K562 (cell line): Measurements from ENCODE around the gene KCNQ5. TPM values are rescaled to one million over a fixed set of nuclear protein-coding genes. Genes with fewer than 3 reads are reported as not detected.

Experiments
- ATAC-seq: fragments of 200-7000 bp; cut with Tn5 transposase; 3 replicates; pipeline ENCODE4 v1.9.1; 2020; ENCODE audit warnings: moderate library complexity
- BruUV-seq: library from RNA; stranded (reverse); fragments of 400-500 nt; replicated peaks from 2 replicates; lab custom pipeline; 2021; lab: Mats Ljungman, UMichigan
- CTCF ChIA-PET: fragments of 300-600 bp; formaldehyde crosslinking; extraction: SDS; loops from one replicate; lab custom pipeline; 2021; ENCODE audit warnings: low intra/inter-chr PET ratio; lab: Yijun Ruan, JAX
- POLR2A ChIA-PET: fragments of 300-600, 350-650 bp; sonication (Branson Sonifier 250); formaldehyde crosslinking; extraction: SDS; loops from one replicate; lab custom pipeline; 2021; ENCODE audit warnings: antibody characterized with exemption, inconsistent platforms; lab: Yijun Ruan, JAX
- DNase-seq, 4 experiments: peaks; one replicate each; pipeline versions ENCODE4 v3.0.0 to v3.0.0-alpha.2; 2011 to 2018; ENCODE audit warnings: low spot score in 3 of 4, mixed read lengths in 3 of 4; ENCODE audit errors: extremely low read depth in 1 of 4
- FAIRE-seq: peaks from 2 replicates; lab custom pipeline; 2011; peaks lifted over from hg19 to GRCh38; lab: Jason Lieb, UNC
- H2AFZ ChIP-seq: 2 replicates; pipeline ENCODE4 v1.6.0; 2011; ENCODE audit warnings: low read depth, low read length, control low read depth, inconsistent platforms
- H3K27ac ChIP-seq: fragments of 200-600 bp; 3 replicates; pipeline ENCODE4 v1.8.0; 2011; ENCODE audit warnings: low read depth, mild to moderate bottlenecking, control low read depth, inconsistent platforms, low read length, moderate library complexity, mixed read lengths; ENCODE audit errors: extremely low read depth
- H3K27me3 ChIP-seq, 2 experiments: fragments of 300-600 bp in 1 of 2; 2 replicates in 1 of 2; 3 replicates in 1 of 2; pipeline versions ENCODE4 v1.6.0 to v1.8.0; 2011; ENCODE audit warnings: inconsistent platforms in 2 of 2, low read length in 2 of 2, mild to moderate bottlenecking in 1 of 2, mixed read lengths in 1 of 2, moderate library complexity in 1 of 2; ENCODE audit not compliant: control insufficient read depth in 2 of 2, insufficient read depth in 2 of 2
- H3K36me3 ChIP-seq: fragments of 300-600 bp; 3 replicates; pipeline ENCODE4 v1.8.0; 2011; ENCODE audit warnings: mild to moderate bottlenecking, low read length, inconsistent platforms; ENCODE audit not compliant: control insufficient read depth, insufficient read depth
- H3K4me1 ChIP-seq, 2 experiments: fragments of 200-600 bp in 1 of 2; replicated peaks in 1 of 2; 2 replicates in 1 of 2; 3 replicates in 1 of 2; pipeline versions ENCODE4 v1.5.1 to v1.8.0; 2011; ENCODE audit warnings: inconsistent platforms in 2 of 2, low read length in 2 of 2, mild to moderate bottlenecking in 1 of 2, mixed read lengths in 1 of 2, moderate library complexity in 1 of 2; ENCODE audit not compliant: control insufficient read depth in 2 of 2, insufficient read depth in 2 of 2
- H3K4me2 ChIP-seq: 2 replicates; pipeline ENCODE4 v1.6.1; 2011; ENCODE audit warnings: low read length, control low read depth, inconsistent platforms, mixed read lengths; ENCODE audit not compliant: insufficient read depth
- H3K4me3 ChIP-seq: fragments of 200-600 bp; sonication (generic), shearing (Covaris generic); 2 replicates; pipeline ENCODE4 v1.5.1; 2016; ENCODE audit warnings: control low read depth, inconsistent platforms
- H3K79me2 ChIP-seq: fragments of 200-600 bp; 3 replicates; pipeline ENCODE4 v1.8.0; 2011; ENCODE audit warnings: low read length, inconsistent platforms; ENCODE audit not compliant: control insufficient read depth, insufficient read depth
- H3K9ac ChIP-seq, 2 experiments: 2 replicates each; pipeline versions ENCODE4 v1.6.0 to v1.6.1; 2011; ENCODE audit warnings: low read depth in 2 of 2, low read length in 2 of 2, control low read depth in 1 of 2, inconsistent platforms in 1 of 2, mild to moderate bottlenecking in 1 of 2, mixed read lengths in 1 of 2; ENCODE audit not compliant: insufficient read depth in 1 of 2
- H3K9me1 ChIP-seq: one replicate; pipeline ENCODE4 v1.6.0; 2011; ENCODE audit warnings: inconsistent platforms, mild to moderate bottlenecking, low read length, moderate library complexity; ENCODE audit not compliant: control insufficient read depth, insufficient read depth
- H3K9me3 ChIP-seq: replicated peaks from 2 replicates; pipeline ENCODE4 v1.5.1; 2011; ENCODE audit warnings: low read depth, low read length, inconsistent platforms; ENCODE audit not compliant: control insufficient read depth, insufficient read depth
- H4K20me1 ChIP-seq: replicated peaks from 2 replicates; pipeline ENCODE4 v1.6.1; 2011; ENCODE audit warnings: low read length, inconsistent platforms, mixed read lengths; ENCODE audit not compliant: control insufficient read depth, insufficient read depth
- BRD4 ChIP-seq: fragments of 200-600 bp; sonication (generic); IDR thresholded peaks from 2 replicates; pipeline ENCODE4 v1.6.1; 2017; ENCODE audit warnings: inconsistent platforms
- C11orf30 ChIP-seq: fragments of 450-650 bp; IDR thresholded peaks from 2 replicates; pipeline ENCODE4 v1.6.1; 2016; ENCODE audit warnings: low read depth, mild to moderate bottlenecking
- E2F1 ChIP-seq: sonication (generic); formaldehyde crosslinking; IDR thresholded peaks from 2 replicates; pipeline ENCODE4 v1.8.1; 2023; ENCODE audit warnings: mild to moderate bottlenecking, missing genetic modification reagents, moderate library complexity
- ERF ChIP-seq: fragments of 450-650 bp; formaldehyde crosslinking; IDR thresholded peaks from 2 replicates; pipeline ENCODE4 v1.4.0; 2020; ENCODE audit warnings: mild to moderate bottlenecking, mixed read lengths
- NCOA4 ChIP-seq: fragments of 450-650 bp; IDR thresholded peaks from 2 replicates; pipeline ENCODE4 v1.6.1; 2018; ENCODE audit warnings: mild to moderate bottlenecking; ENCODE audit not compliant: partially characterized antibody
- RFX1 ChIP-seq: fragments of 450-650 bp; IDR thresholded peaks from 2 replicates; pipeline ENCODE4 v1.6.1; 2016; ENCODE audit warnings: mild to moderate bottlenecking, moderate library complexity
- SMAD1 ChIP-seq: fragments of 150-350 bp; IDR thresholded peaks from 2 replicates; pipeline ENCODE4 v1.6.1; 2014; ENCODE audit warnings: low read length, low read depth; ENCODE audit not compliant: partially characterized antibody
- SRF ChIP-seq, 2 experiments: fragments of 250-450, 450-650 bp in 1 of 2; sonication (Bioruptor Pico) in 1 of 2; sonication (generic) in 1 of 2; formaldehyde crosslinking; IDR thresholded peaks; 2 replicates each; pipeline versions ENCODE4 v1.5.0 to v1.5.1; 2020 to 2022; ENCODE audit warnings: mild to moderate bottlenecking in 1 of 2, missing genetic modification reagents in 1 of 2
- STAG1 ChIP-seq: sonication (generic); formaldehyde crosslinking; IDR thresholded peaks from 2 replicates; pipeline ENCODE4 v1.5.0; 2020; ENCODE audit warnings: missing genetic modification reagents, borderline replicate concordance
- ZBTB8A ChIP-seq: fragments of 450-650 bp; IDR thresholded peaks from 2 replicates; pipeline ENCODE4 v1.6.1; 2018; ENCODE audit warnings: mild to moderate bottlenecking, moderate library complexity; ENCODE audit not compliant: partially characterized antibody
- ZNF316 ChIP-seq: fragments of 450-650 bp; IDR thresholded peaks from 2 replicates; pipeline ENCODE4 v1.6.1; 2016
- ZNF699 ChIP-seq: fragments of 250-450 bp; sonication (Bioruptor Pico); IDR thresholded peaks from 2 replicates; pipeline ENCODE4 v1.8.0; 2021; ENCODE audit warnings: mild to moderate bottlenecking, moderate library complexity; ENCODE audit not compliant: insufficient replicate concordance
- WGBS: fragments of 100-300 bp; shearing (Covaris generic); methylation state at CpG from one replicate; pipeline ENCODE4 v1.1.6; 2016; ENCODE audit warnings: low coverage, mixed read lengths; ENCODE audit not compliant: insufficient coverage; ENCODE audit errors: missing lambda C conversion rate; 5-methylcytosine and 5-hydroxymethylcytosine counted together
- in situ Hi-C: fragments of 300-500 bp; cut with MboI; formaldehyde crosslinking; loops from 4 replicates; pipeline ENCODE4 v1.15.0; 2018; ENCODE audit warnings: inconsistent platforms, mixed read lengths
- intact Hi-C: fragments of 100-400 bp; cut with micrococcal nuclease; formaldehyde crosslinking; loops from 2 replicates; pipeline ENCODE4 v1.14.2; 2022
- polyA plus RNA-seq, 8 experiments: library from polyadenylated mRNA; depleted of rRNA in 4 of 8; stranded (reverse) in 5 of 8; unstranded in 3 of 8; fragments of >200 nt; fragmentation: Nextera tagmentation in 2 of 8; fragmentation: Illumina TruSeq in 1 of 8; extraction: Ambion mirVana in 2 of 8; extraction: Trizol in 1 of 8; gene quantifications; 2 replicates each; pipeline versions ENCODE4 v1.2.1 to v1.2.3, GENCODE V29; 2011 to 2014; ENCODE audit warnings: inconsistent platforms in 1 of 8, missing spikeins in 1 of 8
- total RNA-seq, 7 experiments: library from RNA; depleted of rRNA in 6 of 7; stranded (reverse); fragments of >200 nt in 6 of 7; fragmentation: Illumina TruSeq in 2 of 7; extraction: Trizol in 2 of 7; gene quantifications; 2 replicates each; pipeline versions ENCODE4 v1.2.1 to v1.2.3, GENCODE V29; 2011 to 2021; ENCODE audit warnings: low replicate concordance in 1 of 7

KCNQ5 gene
- total and polyA plus RNA-seq, 9 of the 15 experiments (the other 6 are each of a cell fraction or from before 2014, with no cell fraction given) = 0.31 to 5.9 (median 2.6) TPM

- no peaks in the 10 kb centered on the region for H4K20me1 ChIP-seq
- no peak for TF ChIP-seq STAG1 (CRISPR knock-in tag)
- no peak for TF ChIP-seq SRF (CRISPR knock-in tag; IDR thresholded peaks at IDR 0.05)
- no peak for TF ChIP-seq SMAD1
- no peak for TF ChIP-seq BRD4
- no peak for TF ChIP-seq NCOA4
- TF ChIP-seq C11orf30 = no peak
- no peak for TF ChIP-seq ZNF316
- no peak for TF ChIP-seq E2F1 (CRISPR knock-in tag)
- TF ChIP-seq ZBTB8A = no peak
- no peak for TF ChIP-seq ERF (CRISPR knock-in tag)
- no peak for TF ChIP-seq RFX1
- TF ChIP-seq ZNF699 (CRISPR knock-in tag) = no peak
- intact Hi-C loops (no loop called here), in situ Hi-C loops (no loop called here)
- H2AFZ ChIP-seq = no peak overlapping the region
- 26% methylated on average over 4 of the region's 4 CpGs for whole genome bisulfite sequencing
- H3K9me1 ChIP-seq = no peaks in the 10 kb centered on the region
- no peaks in the 10 kb centered on the region for H3K36me3 ChIP-seq
- no peak overlapping the region for H3K4me2 ChIP-seq
- BruUV-seq = no TSS peak
- H3K27ac ChIP-seq = no peak overlapping the region
- DNase-seq (no peak), FAIRE-seq (no peak), ATAC-seq (no peak)
- no peak overlapping the region for H3K9ac ChIP-seq
- no peaks in the 10 kb centered on the region for H3K27me3 ChIP-seq
- no peaks in the 10 kb centered on the region for H3K79me2 ChIP-seq
- H3K4me1 ChIP-seq = no peaks in the 10 kb centered on the region
- CTCF ChIA-PET = no interaction called here
- H3K9me3 ChIP-seq = no peaks in the 10 kb centered on the region
- no peak overlapping the region for H3K4me3 ChIP-seq
- POLR2A ChIA-PET = no interaction called here
Observed at GRCh38 chr6:72789145-72789544, 167.3 kb downstream of the KCNQ5 start.
